Pons (tissue), 1 donor: ENCODE results near the gene FNDC11.

Experiments
- DNase-seq: peaks from one replicate; pipeline ENCODE4 v3.0.0-alpha.2; 2016; ENCODE audit warnings: low spot score

Gene FNDC11

GRCh38 chr20:63582382-63583063 is 28.6 kb downstream of the FNDC11 start:
- DNase-seq, result no peak

- no peak for DNase-seq
Observed at GRCh38 chr20:63585616-63586565, 31.9 kb downstream of the FNDC11 start.

GRCh38 chr20:63586797-63587196 is 32.8 kb downstream of the FNDC11 start:
- DNase-seq, result no peak

- DNase-seq, result no peak
Observed at GRCh38 chr20:63587256-63587655, 33.3 kb downstream of the FNDC11 start.

GRCh38 chr20:63587776-63588591 is 34.0 kb downstream of the FNDC11 start:
- DNase-seq, result no peak

- DNase-seq, result no peak
Observed at GRCh38 chr20:63588641-63589041, 34.7 kb downstream of the FNDC11 start.

- DNase-seq, result no peak
Observed at GRCh38 chr20:63589261-63590217, 35.6 kb downstream of the FNDC11 start.

- DNase-seq, result no peak
Observed at GRCh38 chr20:63590218-63591146, 36.5 kb downstream of the FNDC11 start.

- no peak for DNase-seq
Observed at GRCh38 chr20:63591147-63591533, 37.2 kb downstream of the FNDC11 start.

- no peak for DNase-seq
Observed at GRCh38 chr20:63591786-63592355, 37.9 kb downstream of the FNDC11 start.

- DNase-seq, result no peak
Observed at GRCh38 chr20:63592661-63593060, 38.7 kb downstream of the FNDC11 start.

- no peak for DNase-seq
Observed at GRCh38 chr20:63594043-63594561, 40.1 kb downstream of the FNDC11 start.

GRCh38 chr20:63595416-63596127 is 41.6 kb downstream of the FNDC11 start:
- DNase-seq, result no peak

- DNase-seq, result no peak
Observed at GRCh38 chr20:63596423-63596822, 42.5 kb downstream of the FNDC11 start.

- no peak for DNase-seq
Observed at GRCh38 chr20:63597651-63598478, 43.9 kb downstream of the FNDC11 start.

- no peak for DNase-seq
Observed at GRCh38 chr20:63598479-63599395, 44.8 kb downstream of the FNDC11 start.
